Measurements from ENCODE around the gene MARCHF10.

MARCHF10 gene

DNA sequence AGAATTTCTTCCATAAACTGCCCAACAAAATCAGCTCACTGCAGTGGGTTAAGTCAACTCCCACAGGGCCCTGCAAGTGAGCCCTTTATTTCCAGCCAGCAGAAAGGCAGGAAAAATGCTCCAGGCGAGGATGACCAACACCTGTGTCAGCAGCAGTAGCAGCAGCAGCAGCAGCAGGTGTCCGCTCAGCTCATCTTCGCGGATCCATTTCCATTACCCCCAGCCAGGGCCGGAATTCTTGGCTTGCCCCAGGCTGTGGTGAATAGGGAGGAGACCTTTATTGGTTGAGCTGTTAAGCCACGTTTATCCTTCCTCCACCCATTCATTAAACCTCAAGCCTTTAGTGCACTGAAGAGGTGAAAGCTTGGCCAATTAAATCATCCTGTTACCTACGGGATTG lies 46.2 kb downstream of the MARCHF10 start:
- H3K36me3 ChIP-seq (ENCODE audit: insufficient read depth, low read length), result no peaks in the 10 kb centered on the region
- H3K4me2 ChIP-seq (ENCODE audit: low read depth, low read length, poor library complexity, severe bottlenecking), result no peak overlapping the region
- H3K9ac ChIP-seq (ENCODE audit: low read depth, low read length, poor library complexity, severe bottlenecking), result no peak overlapping the region

GRCh38 chr17:62760945-62761267 lies 47.2 kb downstream of the MARCHF10 start:
- Histone ChIP-seq H3K4me2 (ENCODE audit: low read depth, low read length, poor library complexity, severe bottlenecking) (no peak overlapping the region), H3K27me3 (ENCODE audit: insufficient read depth, low read length, poor library complexity, severe bottlenecking) (no peaks in the 10 kb centered on the region), H3K4me3 (ENCODE audit: low read length, poor library complexity, severe bottlenecking) (no peak overlapping the region), H3K4me1 (ENCODE audit: insufficient read depth, low read length, poor library complexity, severe bottlenecking) (no peaks in the 10 kb centered on the region), H3K9ac (ENCODE audit: low read depth, low read length, poor library complexity, severe bottlenecking) (no peak overlapping the region), H3K36me3 (ENCODE audit: insufficient read depth, low read length) (no peaks in the 10 kb centered on the region), H3K9me3 (ENCODE audit: insufficient read depth, low read depth, low read length) (no peaks in the 10 kb centered on the region), H4K20me1 (ENCODE audit: insufficient read depth, low read length, poor library complexity, severe bottlenecking) (no peaks in the 10 kb centered on the region), H2AFZ (ENCODE audit: low read length) (no peak overlapping the region), H3K79me2 (ENCODE audit: insufficient read depth, low read length) (no peaks in the 10 kb centered on the region), H3F3A (ENCODE audit: low read depth) (no peaks in the 10 kb centered on the region), H3K9me2 (replicated peaks; ENCODE audit: low read depth, low read length) (no peaks in the 10 kb centered on the region)
- TF ChIP-seq EZH2phosphoT487 (IDR thresholded peaks at IDR 0.05; ENCODE audit: borderline replicate concordance), result no peak
- no peak for TF ChIP-seq CTCF (conservative IDR thresholded peaks at IDR 0.05; ENCODE audit: low read length)

More for the DNA sequence above, 46.2 kb downstream of the MARCHF10 start:
- Histone ChIP-seq H3K9me3 (ENCODE audit: insufficient read depth, low read depth, low read length) (no peaks in the 10 kb centered on the region), H3K4me1 (ENCODE audit: insufficient read depth, low read length, poor library complexity, severe bottlenecking) (no peaks in the 10 kb centered on the region), H3K4me3 (ENCODE audit: low read length, poor library complexity, severe bottlenecking) (no peak overlapping the region), H3K79me2 (ENCODE audit: insufficient read depth, low read length) (no peaks in the 10 kb centered on the region), H3K9me2 (replicated peaks; ENCODE audit: low read depth, low read length) (no peaks in the 10 kb centered on the region), H2AFZ (ENCODE audit: low read length) (no peak overlapping the region), H3K27me3 (ENCODE audit: insufficient read depth, low read length, poor library complexity, severe bottlenecking) (no peaks in the 10 kb centered on the region), H4K20me1 (ENCODE audit: insufficient read depth, low read length, poor library complexity, severe bottlenecking) (no peaks in the 10 kb centered on the region), H3F3A (ENCODE audit: low read depth) (no peaks in the 10 kb centered on the region)
- TF ChIP-seq CTCF (conservative IDR thresholded peaks at IDR 0.05; ENCODE audit: low read length), result no peak
- no peak for TF ChIP-seq EZH2phosphoT487 (IDR thresholded peaks at IDR 0.05; ENCODE audit: borderline replicate concordance)

DNA sequence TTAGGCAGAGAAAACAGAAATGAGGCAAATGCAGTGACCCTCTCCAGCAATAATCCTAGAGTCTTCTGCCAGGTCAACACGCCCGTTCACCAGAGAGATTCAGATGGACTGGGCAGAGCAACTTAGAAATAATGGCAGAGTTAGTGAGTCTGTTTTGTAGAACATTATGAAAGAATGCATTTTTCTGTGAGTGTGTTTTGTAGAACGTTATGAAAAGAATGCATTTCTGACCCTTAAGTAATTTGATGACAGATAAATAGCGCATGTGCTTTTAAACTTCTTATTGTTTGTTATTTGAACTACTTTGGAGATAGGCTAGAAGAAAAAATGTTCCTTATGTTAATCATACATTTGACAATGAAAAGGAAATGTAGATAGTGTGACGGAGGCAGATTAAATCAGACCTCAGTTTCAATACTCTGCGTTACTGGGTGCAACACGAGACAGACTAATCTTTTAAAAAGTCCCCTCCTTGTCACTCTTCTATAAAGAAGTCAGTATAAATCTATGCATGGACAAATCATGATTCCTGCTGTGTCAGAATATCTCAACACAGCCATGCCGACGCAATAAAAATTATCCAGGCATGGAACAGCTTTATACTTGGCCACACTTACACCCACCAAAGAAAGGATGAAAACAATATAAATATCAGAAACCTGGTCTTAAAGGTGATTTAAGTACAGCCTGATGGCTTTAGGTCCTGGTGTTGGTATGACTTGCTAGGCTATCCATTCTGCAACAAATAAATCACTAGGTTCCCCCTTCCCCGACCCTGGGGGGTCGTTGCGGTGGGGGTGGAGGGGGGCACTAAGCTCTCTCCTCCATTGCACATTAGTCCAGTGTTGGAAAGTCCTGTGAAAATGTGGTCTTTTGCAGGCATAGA lies 47.8 kb downstream of the MARCHF10 start:
- Histone ChIP-seq H3K9me2 (replicated peaks; ENCODE audit: low read depth, low read length) (no peaks in the 10 kb centered on the region), H3K36me3 (ENCODE audit: insufficient read depth, low read length) (no peaks in the 10 kb centered on the region), H4K20me1 (ENCODE audit: insufficient read depth, low read length, poor library complexity, severe bottlenecking) (no peaks in the 10 kb centered on the region), H3K9me3 (ENCODE audit: insufficient read depth, low read depth, low read length) (no peaks in the 10 kb centered on the region), H3K4me3 (ENCODE audit: low read length, poor library complexity, severe bottlenecking) (no peak overlapping the region), H3K4me1 (ENCODE audit: insufficient read depth, low read length, poor library complexity, severe bottlenecking) (no peaks in the 10 kb centered on the region), H3F3A (ENCODE audit: low read depth) (no peaks in the 10 kb centered on the region), H3K9ac (ENCODE audit: low read depth, low read length, poor library complexity, severe bottlenecking) (no peak overlapping the region), H3K79me2 (ENCODE audit: insufficient read depth, low read length) (no peaks in the 10 kb centered on the region), H2AFZ (ENCODE audit: low read length) (no peak overlapping the region), H3K4me2 (ENCODE audit: low read depth, low read length, poor library complexity, severe bottlenecking) (no peak overlapping the region), H3K27me3 (ENCODE audit: insufficient read depth, low read length, poor library complexity, severe bottlenecking) (no peaks in the 10 kb centered on the region)
- TF ChIP-seq CTCF (conservative IDR thresholded peaks at IDR 0.05; ENCODE audit: low read length), result no peak
- TF ChIP-seq EZH2phosphoT487 (IDR thresholded peaks at IDR 0.05; ENCODE audit: borderline replicate concordance), result no peak

All from Loucy (cell line).